Liver (tissue), 9 donors: ENCODE data around the gene SLC30A4. TPM values are rescaled to one million over a fixed set of nuclear protein-coding genes. Genes with fewer than 3 reads are reported as not detected.

Source experiments
- DNase-seq: peaks from one replicate; pipeline ENCODE4 v3.0.0-alpha.2; 2017; ENCODE audit warnings: low spot score
- H3K27ac ChIP-seq, 2 donors: one replicate each; pipeline ENCODE4 v1.7.0; 2013; ENCODE audit warnings: inconsistent platforms in 2 of 2, low read length in 2 of 2, control low read depth in 1 of 2, low read depth in 1 of 2, mild to moderate bottlenecking in 1 of 2
- H3K27me3 ChIP-seq, 4 donors: one replicate each; pipeline versions ENCODE4 v1.6.1 to v1.7.0; 2013; ENCODE audit warnings: low read length in 3 of 4, inconsistent platforms in 1 of 4, mild to moderate bottlenecking in 1 of 4, moderate library complexity in 1 of 4; ENCODE audit not compliant: control insufficient read depth in 4 of 4, insufficient read depth in 4 of 4
- H3K36me3 ChIP-seq, 4 donors: one replicate each; pipeline versions ENCODE4 v1.6.1 to v1.7.0; 2013; ENCODE audit warnings: low read length in 3 of 4, mild to moderate bottlenecking in 3 of 4, low read depth in 1 of 4, moderate library complexity in 1 of 4; ENCODE audit not compliant: control insufficient read depth in 4 of 4, insufficient read depth in 3 of 4
- H3K4me1 ChIP-seq, 4 donors: one replicate each; pipeline versions ENCODE4 v1.6.1 to v1.7.0; 2013; ENCODE audit warnings: low read length in 3 of 4, mild to moderate bottlenecking in 3 of 4, moderate library complexity in 1 of 4; ENCODE audit not compliant: control insufficient read depth in 4 of 4, insufficient read depth in 4 of 4
- H3K4me3 ChIP-seq, 3 donors: one replicate each; pipeline versions ENCODE4 v1.6.1 to v1.7.0; 2013; ENCODE audit warnings: low read length in 3 of 3, control low read depth in 1 of 3, low read depth in 1 of 3, mild to moderate bottlenecking in 1 of 3
- H3K9ac ChIP-seq, 2 donors: one replicate each; pipeline ENCODE4 v1.7.0; 2013; ENCODE audit warnings: low read length in 2 of 2, mild to moderate bottlenecking in 2 of 2, moderate library complexity in 2 of 2, control low read depth in 1 of 2, low read depth in 1 of 2
- H3K9me3 ChIP-seq, 4 donors: one replicate each; pipeline versions ENCODE4 v1.6.1 to v1.7.0; 2013; ENCODE audit warnings: low read length in 3 of 4; ENCODE audit not compliant: control insufficient read depth in 4 of 4
- EGR1 ChIP-seq, 2 donors: IDR thresholded peaks; 2 replicates each; pipeline ENCODE4 v1.6.1; 2016 to 2018; ENCODE audit warnings: antibody characterized with exemption in 2 of 2, low read depth in 2 of 2
- FOXA1 ChIP-seq: IDR thresholded peaks from 2 replicates; pipeline ENCODE4 v1.6.1; 2016; ENCODE audit warnings: antibody characterized with exemption
- FOXA2 ChIP-seq: IDR thresholded peaks from 2 replicates; pipeline ENCODE4 v1.6.1; 2016; ENCODE audit warnings: antibody characterized with exemption
- GABPA ChIP-seq, 2 donors: IDR thresholded peaks in 1 of 2; conservative IDR thresholded peaks in 1 of 2; 2 replicates each; pipeline ENCODE4 v1.6.1; 2016; ENCODE audit warnings: antibody characterized with exemption in 2 of 2, mild to moderate bottlenecking in 1 of 2, moderate library complexity in 1 of 2
- HNF4A ChIP-seq, 2 donors: conservative IDR thresholded peaks; 2 replicates each; pipeline ENCODE4 v1.6.1; 2016; ENCODE audit warnings: antibody characterized with exemption in 2 of 2, mild to moderate bottlenecking in 2 of 2
- HNF4G ChIP-seq: IDR thresholded peaks from 2 replicates; pipeline ENCODE4 v1.6.1; 2016; ENCODE audit warnings: antibody characterized with exemption
- JUND ChIP-seq, 2 donors: IDR thresholded peaks; 2 replicates each; pipeline ENCODE4 v1.6.1; 2016; ENCODE audit warnings: antibody characterized with exemption in 2 of 2
- NR2F2 ChIP-seq: IDR thresholded peaks from 2 replicates; pipeline ENCODE4 v1.6.1; 2016; ENCODE audit warnings: antibody characterized with exemption
- RAD21 ChIP-seq, 2 donors: IDR thresholded peaks; 2 replicates each; pipeline ENCODE4 v1.6.1; 2016; ENCODE audit warnings: antibody characterized with exemption in 2 of 2, mild to moderate bottlenecking in 2 of 2
- RXRA ChIP-seq, 2 donors: IDR thresholded peaks; 2 replicates each; pipeline ENCODE4 v1.6.1; 2017 to 2018; ENCODE audit warnings: antibody characterized with exemption in 2 of 2, mild to moderate bottlenecking in 1 of 2
- SP1 ChIP-seq: IDR thresholded peaks from 2 replicates; pipeline ENCODE4 v1.6.1; 2018; ENCODE audit warnings: antibody characterized with exemption, mild to moderate bottlenecking
- TAF1 ChIP-seq: conservative IDR thresholded peaks from 2 replicates; pipeline ENCODE4 v1.6.1; 2016; ENCODE audit warnings: antibody characterized with exemption, mild to moderate bottlenecking
- YY1 ChIP-seq: IDR thresholded peaks from 2 replicates; pipeline ENCODE4 v1.6.1; 2016; ENCODE audit warnings: antibody characterized with exemption, mild to moderate bottlenecking
- WGBS: extraction: QIAGEN DNeasy Blood & Tissue Kit; methylation state at CpG from one replicate; pipeline ENCODE4 v1.1.7; 2013; 5-methylcytosine and 5-hydroxymethylcytosine counted together
- polyA plus RNA-seq, 2 donors: library from polyadenylated mRNA; stranded (reverse) in 1 of 2; unstranded in 1 of 2; fragments of 200-250 nt in 1 of 2; fragments of >200 nt in 1 of 2; fragmentation: Nextera tagmentation in 1 of 2; extraction: Ambion mirVana in 1 of 2; gene quantifications; one replicate each; pipeline versions ENCODE4 v1.2.1 to v1.2.3, GENCODE V29; 2013 to 2015
- total RNA-seq, 2 donors: library from RNA; depleted of rRNA; stranded (reverse); fragments of >200 nt; gene quantifications; one replicate each; pipeline ENCODE4 v1.2.3, GENCODE V29; 2014
- TF ChIP-seq, protein P1 (sequence below): IDR thresholded peaks from 2 replicates; pipeline ENCODE4 v1.6.1; 2016; ENCODE audit warnings: antibody characterized with exemption
- TF ChIP-seq, protein P2 (sequence below): fragments of 150-350 bp; IDR thresholded peaks from 2 replicates; pipeline ENCODE4 v1.5.1; 2017; ENCODE audit warnings: improper control_type of control experiment, low read depth, low read length; ENCODE audit not compliant: missing input control
- TF ChIP-seq, protein P3 (sequence below): IDR thresholded peaks from 2 replicates; pipeline ENCODE4 v1.6.1; 2016; ENCODE audit warnings: antibody characterized with exemption, mild to moderate bottlenecking
- TF ChIP-seq, protein P4 (sequence below): IDR thresholded peaks from 2 replicates; pipeline ENCODE4 v1.6.1; 2016; ENCODE audit warnings: antibody characterized with exemption
- TF ChIP-seq, protein P5 (sequence below): IDR thresholded peaks from 2 replicates; pipeline ENCODE4 v1.6.1; 2016; ENCODE audit warnings: antibody characterized with exemption
- donor health status: healthy.
- donor health status: healthy.
- donor health status: healthy.
- donor health status: healthy.
- donor health status: healthy.

Gene SLC30A4
- total and polyA plus RNA-seq, 4 donors, result 0.69 to 5.6 (median 2.7) TPM

DNA sequence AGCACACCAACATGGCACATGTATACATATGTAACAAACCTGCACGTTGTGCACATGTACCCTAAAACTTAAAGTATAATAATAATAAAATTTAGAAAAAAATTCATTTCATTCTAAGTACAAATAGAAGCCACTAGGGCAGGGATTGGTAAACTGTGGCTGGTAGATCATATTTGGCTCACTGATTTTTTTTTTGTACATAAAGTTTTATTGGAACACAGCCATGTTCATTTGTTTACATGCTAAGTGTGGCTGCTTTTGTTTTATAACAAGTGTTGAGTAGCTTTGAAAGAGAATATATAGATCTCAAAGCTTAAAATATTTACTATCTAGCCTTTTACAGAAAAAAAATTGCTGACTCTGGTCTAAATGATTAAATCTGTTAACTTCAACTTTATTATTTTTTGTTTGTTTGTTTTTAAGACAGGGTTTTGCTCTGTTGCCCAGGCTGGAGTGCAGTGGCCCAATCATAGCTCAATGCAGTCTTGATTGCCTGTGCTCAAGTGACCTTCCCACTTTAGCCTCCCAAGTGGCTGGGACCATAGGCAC lies 32.8 kb downstream of the SLC30A4 start:
- H3K9ac ChIP-seq, result no peak overlapping the region
- 86% methylated on average over 1 of the region's 1 CpG for WGBS
- TF ChIP-seq HNF4G, result no peak
- TF ChIP-seq, protein P1, sequence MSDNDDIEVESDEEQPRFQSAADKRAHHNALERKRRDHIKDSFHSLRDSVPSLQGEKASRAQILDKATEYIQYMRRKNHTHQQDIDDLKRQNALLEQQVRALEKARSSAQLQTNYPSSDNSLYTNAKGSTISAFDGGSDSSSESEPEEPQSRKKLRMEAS, result no peak
- no peak for TF ChIP-seq NR2F2
- no peak for TF ChIP-seq EGR1 (IDR thresholded peaks at IDR 0.05; ENCODE audit: low read depth in 2 of 2)
- no peak for TF ChIP-seq TAF1
- TF ChIP-seq HNF4A (conservative IDR thresholded peaks at IDR 0.05), result no peak
- TF ChIP-seq, protein P2, sequence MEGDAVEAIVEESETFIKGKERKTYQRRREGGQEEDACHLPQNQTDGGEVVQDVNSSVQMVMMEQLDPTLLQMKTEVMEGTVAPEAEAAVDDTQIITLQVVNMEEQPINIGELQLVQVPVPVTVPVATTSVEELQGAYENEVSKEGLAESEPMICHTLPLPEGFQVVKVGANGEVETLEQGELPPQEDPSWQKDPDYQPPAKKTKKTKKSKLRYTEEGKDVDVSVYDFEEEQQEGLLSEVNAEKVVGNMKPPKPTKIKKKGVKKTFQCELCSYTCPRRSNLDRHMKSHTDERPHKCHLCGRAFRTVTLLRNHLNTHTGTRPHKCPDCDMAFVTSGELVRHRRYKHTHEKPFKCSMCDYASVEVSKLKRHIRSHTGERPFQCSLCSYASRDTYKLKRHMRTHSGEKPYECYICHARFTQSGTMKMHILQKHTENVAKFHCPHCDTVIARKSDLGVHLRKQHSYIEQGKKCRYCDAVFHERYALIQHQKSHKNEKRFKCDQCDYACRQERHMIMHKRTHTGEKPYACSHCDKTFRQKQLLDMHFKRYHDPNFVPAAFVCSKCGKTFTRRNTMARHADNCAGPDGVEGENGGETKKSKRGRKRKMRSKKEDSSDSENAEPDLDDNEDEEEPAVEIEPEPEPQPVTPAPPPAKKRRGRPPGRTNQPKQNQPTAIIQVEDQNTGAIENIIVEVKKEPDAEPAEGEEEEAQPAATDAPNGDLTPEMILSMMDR, result no peak
- no peak for TF ChIP-seq JUND (IDR thresholded peaks at IDR 0.05)
- no peak for TF ChIP-seq FOXA2
- TF ChIP-seq, protein P3, sequence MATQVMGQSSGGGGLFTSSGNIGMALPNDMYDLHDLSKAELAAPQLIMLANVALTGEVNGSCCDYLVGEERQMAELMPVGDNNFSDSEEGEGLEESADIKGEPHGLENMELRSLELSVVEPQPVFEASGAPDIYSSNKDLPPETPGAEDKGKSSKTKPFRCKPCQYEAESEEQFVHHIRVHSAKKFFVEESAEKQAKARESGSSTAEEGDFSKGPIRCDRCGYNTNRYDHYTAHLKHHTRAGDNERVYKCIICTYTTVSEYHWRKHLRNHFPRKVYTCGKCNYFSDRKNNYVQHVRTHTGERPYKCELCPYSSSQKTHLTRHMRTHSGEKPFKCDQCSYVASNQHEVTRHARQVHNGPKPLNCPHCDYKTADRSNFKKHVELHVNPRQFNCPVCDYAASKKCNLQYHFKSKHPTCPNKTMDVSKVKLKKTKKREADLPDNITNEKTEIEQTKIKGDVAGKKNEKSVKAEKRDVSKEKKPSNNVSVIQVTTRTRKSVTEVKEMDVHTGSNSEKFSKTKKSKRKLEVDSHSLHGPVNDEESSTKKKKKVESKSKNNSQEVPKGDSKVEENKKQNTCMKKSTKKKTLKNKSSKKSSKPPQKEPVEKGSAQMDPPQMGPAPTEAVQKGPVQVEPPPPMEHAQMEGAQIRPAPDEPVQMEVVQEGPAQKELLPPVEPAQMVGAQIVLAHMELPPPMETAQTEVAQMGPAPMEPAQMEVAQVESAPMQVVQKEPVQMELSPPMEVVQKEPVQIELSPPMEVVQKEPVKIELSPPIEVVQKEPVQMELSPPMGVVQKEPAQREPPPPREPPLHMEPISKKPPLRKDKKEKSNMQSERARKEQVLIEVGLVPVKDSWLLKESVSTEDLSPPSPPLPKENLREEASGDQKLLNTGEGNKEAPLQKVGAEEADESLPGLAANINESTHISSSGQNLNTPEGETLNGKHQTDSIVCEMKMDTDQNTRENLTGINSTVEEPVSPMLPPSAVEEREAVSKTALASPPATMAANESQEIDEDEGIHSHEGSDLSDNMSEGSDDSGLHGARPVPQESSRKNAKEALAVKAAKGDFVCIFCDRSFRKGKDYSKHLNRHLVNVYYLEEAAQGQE, result no peak
- TF ChIP-seq FOXA1, result no peak
- TF ChIP-seq YY1, result no peak
- TF ChIP-seq GABPA (IDR thresholded peaks at IDR 0.05 in 1 of 2, conservative IDR thresholded peaks at IDR 0.05 in 1 of 2), result no peak
- no peak for TF ChIP-seq RXRA (IDR thresholded peaks at IDR 0.05)
- TF ChIP-seq, protein P4, sequence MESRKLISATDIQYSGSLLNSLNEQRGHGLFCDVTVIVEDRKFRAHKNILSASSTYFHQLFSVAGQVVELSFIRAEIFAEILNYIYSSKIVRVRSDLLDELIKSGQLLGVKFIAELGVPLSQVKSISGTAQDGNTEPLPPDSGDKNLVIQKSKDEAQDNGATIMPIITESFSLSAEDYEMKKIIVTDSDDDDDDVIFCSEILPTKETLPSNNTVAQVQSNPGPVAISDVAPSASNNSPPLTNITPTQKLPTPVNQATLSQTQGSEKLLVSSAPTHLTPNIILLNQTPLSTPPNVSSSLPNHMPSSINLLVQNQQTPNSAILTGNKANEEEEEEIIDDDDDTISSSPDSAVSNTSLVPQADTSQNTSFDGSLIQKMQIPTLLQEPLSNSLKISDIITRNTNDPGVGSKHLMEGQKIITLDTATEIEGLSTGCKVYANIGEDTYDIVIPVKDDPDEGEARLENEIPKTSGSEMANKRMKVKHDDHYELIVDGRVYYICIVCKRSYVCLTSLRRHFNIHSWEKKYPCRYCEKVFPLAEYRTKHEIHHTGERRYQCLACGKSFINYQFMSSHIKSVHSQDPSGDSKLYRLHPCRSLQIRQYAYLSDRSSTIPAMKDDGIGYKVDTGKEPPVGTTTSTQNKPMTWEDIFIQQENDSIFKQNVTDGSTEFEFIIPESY, result no peak
- TF ChIP-seq SP1, result no peak
- TF ChIP-seq, protein P5, sequence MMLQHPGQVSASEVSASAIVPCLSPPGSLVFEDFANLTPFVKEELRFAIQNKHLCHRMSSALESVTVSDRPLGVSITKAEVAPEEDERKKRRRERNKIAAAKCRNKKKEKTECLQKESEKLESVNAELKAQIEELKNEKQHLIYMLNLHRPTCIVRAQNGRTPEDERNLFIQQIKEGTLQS, result no peak
- no peak for TF ChIP-seq RAD21 (IDR thresholded peaks at IDR 0.05)

More for the DNA sequence above, 32.8 kb downstream of the SLC30A4 start:
- Histone ChIP-seq H3K4me1 (no peaks in the 10 kb centered on the region), H3K27ac (no peak overlapping the region), H3K9me3 (no peaks in the 10 kb centered on the region), H3K36me3 (peaks cover 1 to 7% (median 4%) of the 10 kb centered on the region in 4 donors), H3K4me3 (no peak overlapping the region), H3K27me3 (no peaks in the 10 kb centered on the region)
- DNase-seq, result no peak
